SK-N-SH (cell line): ENCODE data around the gene RABIF. TPM values are rescaled to one million over a fixed set of nuclear protein-coding genes. Genes with fewer than 3 reads are reported as not detected.

Experiments used
- CTCF ChIA-PET: fragments of 300-600, 350-600 bp; formaldehyde crosslinking; extraction: SDS; loops from one replicate; lab custom pipeline; 2021; lab: Yijun Ruan, JAX
- POLR2A ChIA-PET: fragments of 350-600 bp; sonication (Branson Sonifier 250); formaldehyde crosslinking; extraction: SDS; loops from one replicate; lab custom pipeline; 2020; ENCODE audit warnings: antibody characterized with exemption, inconsistent platforms; lab: Yijun Ruan, JAX
- DNase-seq: peaks from one replicate; pipeline ENCODE4 v3.0.0; 2012
- H2AFZ ChIP-seq: fragments of 200-600 bp; sonication (generic); 2 replicates; pipeline ENCODE4 v1.8.1; 2016; ENCODE audit warnings: antibody characterized with exemption, mild to moderate bottlenecking, low read depth
- H3F3A ChIP-seq: fragments of 200-600 bp; sonication (generic); replicated peaks from 2 replicates; pipeline ENCODE3; 2016; ENCODE audit warnings: antibody characterized with exemption, mild to moderate bottlenecking; ENCODE audit not compliant: insufficient read depth
- H3K27ac ChIP-seq, 2 experiments: fragments of 200-500 bp in 1 of 2; fragments of 200-600 bp in 1 of 2; sonication (Bioruptor generic) in 1 of 2; sonication (generic), shearing (Covaris generic) in 1 of 2; 2 replicates each; pipeline versions ENCODE4 v1.5.1 to v1.6.1; 2014 to 2016; ENCODE audit warnings: low read depth in 2 of 2, inconsistent platforms in 1 of 2, low read length in 1 of 2, mild to moderate bottlenecking in 1 of 2, mixed read lengths in 1 of 2
- H3K27me3 ChIP-seq: fragments of 200-600 bp; sonication (generic), shearing (Covaris generic); 2 replicates; pipeline ENCODE4 v1.6.1; 2016; ENCODE audit warnings: mixed run types; ENCODE audit not compliant: insufficient read depth
- H3K36me3 ChIP-seq, 2 experiments: fragments of 200-500 bp in 1 of 2; fragments of 200-600 bp in 1 of 2; sonication (Bioruptor generic) in 1 of 2; sonication (generic) in 1 of 2; replicated peaks in 1 of 2; 2 replicates each; pipeline versions ENCODE3 to v1.5.1; 2014 to 2016; ENCODE audit warnings: low read length in 1 of 2, mild to moderate bottlenecking in 1 of 2; ENCODE audit not compliant: insufficient read depth in 2 of 2, control insufficient read depth in 1 of 2
- H3K4me1 ChIP-seq, 2 experiments: fragments of 200-500 bp in 1 of 2; fragments of 200-600 bp in 1 of 2; sonication (Bioruptor generic) in 1 of 2; sonication (generic), shearing (Covaris generic) in 1 of 2; 2 replicates each; pipeline versions ENCODE4 v1.5.1 to v1.6.1; 2014 to 2016; ENCODE audit warnings: low read depth in 1 of 2, low read length in 1 of 2, mixed run types in 1 of 2; ENCODE audit not compliant: insufficient read depth in 2 of 2, control insufficient read depth in 1 of 2
- H3K4me2 ChIP-seq: fragments of 200-600 bp; sonication (generic), shearing (Covaris generic); 2 replicates; pipeline ENCODE4 v1.6.1; 2017; ENCODE audit warnings: mixed run types
- H3K4me3 ChIP-seq, 2 experiments: fragments of 200-500 bp in 1 of 2; fragments of 200-600 bp in 1 of 2; sonication (Bioruptor generic) in 1 of 2; sonication (generic), shearing (Covaris generic) in 1 of 2; 2 replicates each; pipeline versions ENCODE4 v1.5.1 to v1.8.1; 2014 to 2016; ENCODE audit warnings: low read depth in 2 of 2, inconsistent platforms in 1 of 2, low read length in 1 of 2, mild to moderate bottlenecking in 1 of 2, mixed read lengths in 1 of 2, moderate library complexity in 1 of 2
- H3K79me2 ChIP-seq: fragments of 200-600 bp; sonication (generic); 2 replicates; pipeline ENCODE4 v1.8.1; 2017; ENCODE audit warnings: mild to moderate bottlenecking; ENCODE audit not compliant: insufficient read depth
- H3K9ac ChIP-seq: fragments of 200-600 bp; sonication (generic); 2 replicates; pipeline ENCODE4 v1.6.1; 2017; ENCODE audit warnings: mixed run types
- H3K9me2 ChIP-seq: fragments of 200-600 bp; sonication (generic); 2 replicates; pipeline ENCODE4 v1.6.1; 2017; ENCODE audit warnings: mixed run types
- H3K9me3 ChIP-seq: fragments of 200-600 bp; sonication (generic); 2 replicates; pipeline ENCODE4 v1.6.1; 2017; ENCODE audit warnings: mixed run types, mild to moderate bottlenecking, moderate library complexity
- H4K20me1 ChIP-seq: fragments of 200-600 bp; sonication (generic); 2 replicates; pipeline ENCODE4 v1.6.1; 2017; ENCODE audit warnings: mild to moderate bottlenecking, mixed run types; ENCODE audit not compliant: insufficient read depth
- CHD2 ChIP-seq: fragments of 150-350 bp; IDR thresholded peaks from 2 replicates; pipeline ENCODE4 v1.6.1; 2018; ENCODE audit warnings: low read length; ENCODE audit not compliant: partially characterized antibody
- ELF1 ChIP-seq: IDR thresholded peaks from 2 replicates; pipeline ENCODE4 v1.4.0; 2012
- EP300 ChIP-seq, 2 experiments: IDR thresholded peaks; 2 replicates each; pipeline versions ENCODE4 v1.4.0 to v1.6.1; 2012; ENCODE audit warnings: borderline replicate concordance in 1 of 2, low read depth in 1 of 2, low read length in 1 of 2
- FOSL2 ChIP-seq: IDR thresholded peaks from 2 replicates; pipeline ENCODE4 v1.4.0; 2012; ENCODE audit warnings: low read depth, mild to moderate bottlenecking, moderate library complexity, borderline replicate concordance
- FOXJ3 ChIP-seq: sonication (generic); formaldehyde crosslinking; IDR thresholded peaks from 2 replicates; pipeline ENCODE4 v1.5.1; 2020; ENCODE audit warnings: mild to moderate bottlenecking, missing genetic modification reagents
- JUND ChIP-seq: IDR thresholded peaks from 2 replicates; pipeline ENCODE4 v1.4.0; 2012
- NFIC ChIP-seq: IDR thresholded peaks from 2 replicates; pipeline ENCODE4 v1.4.0; 2012; ENCODE audit warnings: borderline replicate concordance
- NRF1 ChIP-seq: IDR thresholded peaks from 2 replicates; pipeline ENCODE4 v1.6.1; 2012; ENCODE audit warnings: low read depth, mild to moderate bottlenecking, low read length
- POLR2AphosphoS5 ChIP-seq: IDR thresholded peaks from 2 replicates; pipeline ENCODE4 v1.6.1; 2012; ENCODE audit warnings: low read depth, low read length
- RAD21 ChIP-seq: IDR thresholded peaks from 2 replicates; pipeline ENCODE4 v1.6.1; 2012; ENCODE audit warnings: mild to moderate bottlenecking, low read length
- RFX5 ChIP-seq: IDR thresholded peaks from 2 replicates; pipeline ENCODE4 v1.6.1; 2012; ENCODE audit warnings: mild to moderate bottlenecking, improper control_type of control experiment, low read length
- SIN3A ChIP-seq: IDR thresholded peaks from 2 replicates; pipeline ENCODE4 v1.6.1; 2012; ENCODE audit warnings: low read depth, mild to moderate bottlenecking, low read length, moderate library complexity, borderline replicate concordance
- SMC3 ChIP-seq: IDR thresholded peaks from 2 replicates; pipeline ENCODE4 v1.6.1; 2012; ENCODE audit warnings: low read depth, low read length, improper control_type of control experiment
- TAF1 ChIP-seq: IDR thresholded peaks from 2 replicates; pipeline ENCODE4 v1.6.1; 2012; ENCODE audit warnings: low read depth, mild to moderate bottlenecking, low read length, moderate library complexity, borderline replicate concordance
- TEAD4 ChIP-seq: IDR thresholded peaks from 2 replicates; pipeline ENCODE4 v1.4.0; 2012; ENCODE audit warnings: mild to moderate bottlenecking, borderline replicate concordance; ENCODE audit not compliant: insufficient read depth
- YY1 ChIP-seq: IDR thresholded peaks from 2 replicates; pipeline ENCODE4 v1.4.0; 2012; ENCODE audit warnings: low read depth, mild to moderate bottlenecking
- WGBS: methylation state at CpG from one replicate; pipeline ENCODE4 v1.1.6; 2017; ENCODE audit warnings: low lambda C conversion rate; 5-methylcytosine and 5-hydroxymethylcytosine counted together
- polyA plus RNA-seq, 3 experiments: library from polyadenylated mRNA; depleted of rRNA; stranded (reverse); fragments of >200 nt; gene quantifications; 2 replicates each; pipeline ENCODE4 v1.2.3, GENCODE V29; 2012
- TF ChIP-seq, protein P1 (sequence below): IDR thresholded peaks from 2 replicates; pipeline ENCODE4 v1.6.1; 2012; ENCODE audit warnings: mild to moderate bottlenecking, low read depth, low read length, moderate library complexity
- TF ChIP-seq, protein P2 (sequence below): IDR thresholded peaks from 2 replicates; pipeline ENCODE4 v1.4.0; 2012; ENCODE audit warnings: low read depth, borderline replicate concordance
- TF ChIP-seq, protein P3 (sequence below): fragments of 150-350 bp; IDR thresholded peaks from 2 replicates; pipeline ENCODE4 v1.6.1; 2017; ENCODE audit warnings: antibody characterized with exemption, low read length, low read depth, borderline replicate concordance
- TF ChIP-seq, protein P4 (sequence below): IDR thresholded peaks from 2 replicates; pipeline ENCODE4; 2012
- TF ChIP-seq, protein P5 (sequence below): fragments of 200-600 bp; sonication (generic); IDR thresholded peaks from 2 replicates; pipeline ENCODE4 v1.6.1; 2017; ENCODE audit warnings: antibody characterized with exemption, mild to moderate bottlenecking, moderate library complexity

The RABIF gene
- polyA plus RNA-seq, 1 of the 3 experiments (the other 2 are of a cell fraction): 10.7 TPM

DNA sequence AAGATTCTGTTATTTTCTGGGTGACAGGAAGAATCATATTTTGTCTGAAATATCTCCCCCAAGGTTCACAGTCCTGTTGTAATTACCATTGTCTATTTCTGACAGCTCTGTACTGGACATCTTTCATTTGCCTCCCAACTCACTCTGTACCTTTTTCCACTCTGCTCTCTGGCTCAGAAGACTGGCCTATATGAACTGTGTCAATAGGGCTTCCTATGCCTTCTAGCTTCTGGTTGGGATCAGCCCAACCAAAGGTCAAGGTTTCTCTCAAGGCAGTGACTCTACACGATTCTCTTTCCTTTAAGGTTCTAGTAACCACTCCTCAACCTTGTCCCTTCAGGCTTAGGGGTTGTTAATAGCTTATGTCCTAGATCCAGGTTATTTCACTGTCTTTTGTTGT is 20.5 kb upstream of the RABIF start (continued):
- no peak for TF ChIP-seq POLR2AphosphoS5

DNA sequence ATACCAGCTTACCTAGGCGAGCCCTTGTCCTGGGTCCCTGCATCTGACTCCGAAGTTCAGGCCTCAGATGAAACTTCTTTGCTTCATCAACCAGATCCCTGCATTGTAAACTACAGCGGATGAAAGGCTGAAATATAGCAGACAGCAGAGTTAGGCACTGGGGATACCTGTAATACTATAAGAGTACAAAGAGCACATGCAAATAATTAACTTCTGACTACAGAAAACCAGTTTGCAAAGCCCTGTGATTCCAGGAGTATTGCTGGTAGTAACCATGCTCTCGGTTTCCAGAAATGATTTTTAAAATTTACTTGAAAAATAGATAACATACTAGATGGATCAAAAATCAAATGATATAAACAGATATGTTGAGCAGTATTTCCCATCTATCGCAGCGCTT is 20.0 kb upstream of the RABIF start:
- H3K27me3 ChIP-seq: no peaks in the 10 kb centered on the region
- H3K9me3 ChIP-seq: no peaks in the 10 kb centered on the region
- H3K4me2 ChIP-seq: no peak overlapping the region
- H3K27ac ChIP-seq: no peak overlapping the region
- H2AFZ ChIP-seq: no peak overlapping the region
- no peaks in the 10 kb centered on the region for H4K20me1 ChIP-seq
- no peaks in the 10 kb centered on the region for H3K9me2 ChIP-seq
- ChIA-PET CTCF (interaction anchor here (0.6 kb wide), 1 partner anchor 13 kb away, joined by 3 read pairs; no protein-coding TSS in a partner anchor), POLR2A (no interaction called here)
- H3K4me3 ChIP-seq: no peak overlapping the region
- no peaks in the 10 kb centered on the region for H3F3A ChIP-seq
- no peak overlapping the region for H3K9ac ChIP-seq
- no peak for DNase-seq
- H3K4me1 ChIP-seq: no peaks in the 10 kb centered on the region
- no peaks in the 10 kb centered on the region for H3K79me2 ChIP-seq
- WGBS: 96% methylated on average over 6 of the region's 6 CpGs
- TF ChIP-seq FOSL2 (no peak), TEAD4 (no peak), JUND (no peak), NRF1 (no peak), NFIC (no peak), EP300 (IDR thresholded peaks at IDR 0.05; ENCODE audit: borderline replicate concordance in 1 of 2, low read depth in 1 of 2, low read length in 1 of 2) (no peak), CHD2 (no peak), RAD21 (no peak), YY1 (no peak), SMC3 (no peak), ELF1 (no peak), TAF1 (no peak), RFX5 (no peak), FOXJ3 (CRISPR knock-in tag) (no peak), SIN3A (no peak)
- TF ChIP-seq, protein P1, sequence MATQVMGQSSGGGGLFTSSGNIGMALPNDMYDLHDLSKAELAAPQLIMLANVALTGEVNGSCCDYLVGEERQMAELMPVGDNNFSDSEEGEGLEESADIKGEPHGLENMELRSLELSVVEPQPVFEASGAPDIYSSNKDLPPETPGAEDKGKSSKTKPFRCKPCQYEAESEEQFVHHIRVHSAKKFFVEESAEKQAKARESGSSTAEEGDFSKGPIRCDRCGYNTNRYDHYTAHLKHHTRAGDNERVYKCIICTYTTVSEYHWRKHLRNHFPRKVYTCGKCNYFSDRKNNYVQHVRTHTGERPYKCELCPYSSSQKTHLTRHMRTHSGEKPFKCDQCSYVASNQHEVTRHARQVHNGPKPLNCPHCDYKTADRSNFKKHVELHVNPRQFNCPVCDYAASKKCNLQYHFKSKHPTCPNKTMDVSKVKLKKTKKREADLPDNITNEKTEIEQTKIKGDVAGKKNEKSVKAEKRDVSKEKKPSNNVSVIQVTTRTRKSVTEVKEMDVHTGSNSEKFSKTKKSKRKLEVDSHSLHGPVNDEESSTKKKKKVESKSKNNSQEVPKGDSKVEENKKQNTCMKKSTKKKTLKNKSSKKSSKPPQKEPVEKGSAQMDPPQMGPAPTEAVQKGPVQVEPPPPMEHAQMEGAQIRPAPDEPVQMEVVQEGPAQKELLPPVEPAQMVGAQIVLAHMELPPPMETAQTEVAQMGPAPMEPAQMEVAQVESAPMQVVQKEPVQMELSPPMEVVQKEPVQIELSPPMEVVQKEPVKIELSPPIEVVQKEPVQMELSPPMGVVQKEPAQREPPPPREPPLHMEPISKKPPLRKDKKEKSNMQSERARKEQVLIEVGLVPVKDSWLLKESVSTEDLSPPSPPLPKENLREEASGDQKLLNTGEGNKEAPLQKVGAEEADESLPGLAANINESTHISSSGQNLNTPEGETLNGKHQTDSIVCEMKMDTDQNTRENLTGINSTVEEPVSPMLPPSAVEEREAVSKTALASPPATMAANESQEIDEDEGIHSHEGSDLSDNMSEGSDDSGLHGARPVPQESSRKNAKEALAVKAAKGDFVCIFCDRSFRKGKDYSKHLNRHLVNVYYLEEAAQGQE: no peak
- TF ChIP-seq, protein P2, sequence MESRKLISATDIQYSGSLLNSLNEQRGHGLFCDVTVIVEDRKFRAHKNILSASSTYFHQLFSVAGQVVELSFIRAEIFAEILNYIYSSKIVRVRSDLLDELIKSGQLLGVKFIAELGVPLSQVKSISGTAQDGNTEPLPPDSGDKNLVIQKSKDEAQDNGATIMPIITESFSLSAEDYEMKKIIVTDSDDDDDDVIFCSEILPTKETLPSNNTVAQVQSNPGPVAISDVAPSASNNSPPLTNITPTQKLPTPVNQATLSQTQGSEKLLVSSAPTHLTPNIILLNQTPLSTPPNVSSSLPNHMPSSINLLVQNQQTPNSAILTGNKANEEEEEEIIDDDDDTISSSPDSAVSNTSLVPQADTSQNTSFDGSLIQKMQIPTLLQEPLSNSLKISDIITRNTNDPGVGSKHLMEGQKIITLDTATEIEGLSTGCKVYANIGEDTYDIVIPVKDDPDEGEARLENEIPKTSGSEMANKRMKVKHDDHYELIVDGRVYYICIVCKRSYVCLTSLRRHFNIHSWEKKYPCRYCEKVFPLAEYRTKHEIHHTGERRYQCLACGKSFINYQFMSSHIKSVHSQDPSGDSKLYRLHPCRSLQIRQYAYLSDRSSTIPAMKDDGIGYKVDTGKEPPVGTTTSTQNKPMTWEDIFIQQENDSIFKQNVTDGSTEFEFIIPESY: no peak
- TF ChIP-seq, protein P3, sequence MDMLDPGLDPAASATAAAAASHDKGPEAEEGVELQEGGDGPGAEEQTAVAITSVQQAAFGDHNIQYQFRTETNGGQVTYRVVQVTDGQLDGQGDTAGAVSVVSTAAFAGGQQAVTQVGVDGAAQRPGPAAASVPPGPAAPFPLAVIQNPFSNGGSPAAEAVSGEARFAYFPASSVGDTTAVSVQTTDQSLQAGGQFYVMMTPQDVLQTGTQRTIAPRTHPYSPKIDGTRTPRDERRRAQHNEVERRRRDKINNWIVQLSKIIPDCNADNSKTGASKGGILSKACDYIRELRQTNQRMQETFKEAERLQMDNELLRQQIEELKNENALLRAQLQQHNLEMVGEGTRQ: no peak
- TF ChIP-seq, protein P4, sequence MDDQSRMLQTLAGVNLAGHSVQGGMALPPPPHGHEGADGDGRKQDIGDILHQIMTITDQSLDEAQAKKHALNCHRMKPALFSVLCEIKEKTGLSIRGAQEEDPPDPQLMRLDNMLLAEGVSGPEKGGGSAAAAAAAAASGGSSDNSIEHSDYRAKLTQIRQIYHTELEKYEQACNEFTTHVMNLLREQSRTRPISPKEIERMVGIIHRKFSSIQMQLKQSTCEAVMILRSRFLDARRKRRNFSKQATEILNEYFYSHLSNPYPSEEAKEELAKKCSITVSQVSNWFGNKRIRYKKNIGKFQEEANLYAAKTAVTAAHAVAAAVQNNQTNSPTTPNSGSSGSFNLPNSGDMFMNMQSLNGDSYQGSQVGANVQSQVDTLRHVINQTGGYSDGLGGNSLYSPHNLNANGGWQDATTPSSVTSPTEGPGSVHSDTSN: no peak
- TF ChIP-seq, protein P5, sequence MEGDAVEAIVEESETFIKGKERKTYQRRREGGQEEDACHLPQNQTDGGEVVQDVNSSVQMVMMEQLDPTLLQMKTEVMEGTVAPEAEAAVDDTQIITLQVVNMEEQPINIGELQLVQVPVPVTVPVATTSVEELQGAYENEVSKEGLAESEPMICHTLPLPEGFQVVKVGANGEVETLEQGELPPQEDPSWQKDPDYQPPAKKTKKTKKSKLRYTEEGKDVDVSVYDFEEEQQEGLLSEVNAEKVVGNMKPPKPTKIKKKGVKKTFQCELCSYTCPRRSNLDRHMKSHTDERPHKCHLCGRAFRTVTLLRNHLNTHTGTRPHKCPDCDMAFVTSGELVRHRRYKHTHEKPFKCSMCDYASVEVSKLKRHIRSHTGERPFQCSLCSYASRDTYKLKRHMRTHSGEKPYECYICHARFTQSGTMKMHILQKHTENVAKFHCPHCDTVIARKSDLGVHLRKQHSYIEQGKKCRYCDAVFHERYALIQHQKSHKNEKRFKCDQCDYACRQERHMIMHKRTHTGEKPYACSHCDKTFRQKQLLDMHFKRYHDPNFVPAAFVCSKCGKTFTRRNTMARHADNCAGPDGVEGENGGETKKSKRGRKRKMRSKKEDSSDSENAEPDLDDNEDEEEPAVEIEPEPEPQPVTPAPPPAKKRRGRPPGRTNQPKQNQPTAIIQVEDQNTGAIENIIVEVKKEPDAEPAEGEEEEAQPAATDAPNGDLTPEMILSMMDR: no peak
- H3K36me3 ChIP-seq: peaks cover 59 to 75% of the 10 kb centered on the region in 2 experiments
